ENCODE measurements around the gene TPP2.

- TF ChIP-seq POLR2A (IDR thresholded peaks at IDR 0.05; ENCODE audit: low read depth, low read length) (no peak), POLR2AphosphoS5 (IDR thresholded peaks at IDR 0.05; ENCODE audit: low read depth, low read length) (no peak)
These were observed 111.4 kb downstream of the TPP2 start for GRCh38 chr13:102708211-102708610.

All from GM12892 (cell line).